Central memory CD8-positive, alpha-beta T cell (primary cell): ENCODE measurements around the gene CACNA1I.

Experiments
- ATAC-seq: fragments of 150-1000 bp; cut with Tn5 transposase; replicated peaks from 2 replicates; pipeline ENCODE4 v1.10.0; 2022; ENCODE audit warnings: mild to moderate bottlenecking, moderate FRiP score, moderate number of reproducible peaks; ENCODE audit not compliant: poor library complexity, severe bottlenecking; ENCODE audit errors: extremely low read depth
- DNase-seq, 2 donors: peaks; one replicate each; pipeline ENCODE4 v3.0.0; 2021; ENCODE audit warnings: low spot score in 2 of 2
- H3K27ac Mint-ChIP-seq: one replicate; pipeline ENCODE4 v1.8.0; 2022; ENCODE audit warnings: low read depth, mild to moderate bottlenecking, moderate library complexity, mixed read lengths
- H3K27me3 Mint-ChIP-seq: one replicate; pipeline ENCODE4 v1.8.0; 2022; ENCODE audit warnings: mixed read lengths
- H3K36me3 Mint-ChIP-seq: one replicate; pipeline ENCODE4 v1.8.0; 2022; ENCODE audit warnings: mild to moderate bottlenecking, moderate library complexity, mixed read lengths; ENCODE audit not compliant: insufficient read depth
- H3K4me1 Mint-ChIP-seq: one replicate; pipeline ENCODE4 v1.8.0; 2022; ENCODE audit warnings: mixed read lengths
- H3K4me3 Mint-ChIP-seq: one replicate; pipeline ENCODE4 v1.8.0; 2022; ENCODE audit warnings: mild to moderate bottlenecking, moderate library complexity, mixed read lengths
- H3K9me3 Mint-ChIP-seq: one replicate; pipeline ENCODE4 v1.8.0; 2022; ENCODE audit warnings: mixed read lengths

The CACNA1I gene

DNA sequence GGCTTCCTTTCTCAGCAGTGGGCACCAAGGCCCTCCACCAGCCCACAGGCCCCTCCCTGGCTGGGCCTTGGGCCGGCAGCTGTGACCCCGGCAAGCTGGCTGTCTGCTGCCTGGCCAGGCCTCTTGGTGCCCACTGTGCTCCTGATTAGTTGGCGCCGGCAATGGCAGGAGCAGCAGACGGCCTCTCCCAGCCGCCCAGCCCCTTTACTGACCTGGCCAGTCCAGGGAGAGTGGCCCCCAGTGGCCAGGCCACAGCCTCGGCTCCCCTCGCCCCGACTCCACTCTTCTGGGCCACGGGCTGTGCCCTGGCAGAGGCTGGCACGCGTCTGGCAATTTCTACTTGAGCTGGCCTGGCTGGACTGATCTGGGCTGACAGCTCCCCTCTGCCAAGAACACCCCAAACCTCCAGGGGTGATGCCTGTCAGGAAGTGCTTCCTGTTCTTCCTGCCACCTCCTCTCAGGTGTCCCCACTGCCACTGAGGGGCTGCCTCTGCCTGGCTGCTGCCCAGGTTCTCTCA is 58.1 kb downstream of the CACNA1I start:
- Mint-ChIP-seq H3K9me3 (no peaks in the 10 kb centered on the region), H3K27me3 (peaks cover 32% of the 10 kb centered on the region), H3K36me3 (peaks cover 2% of the 10 kb centered on the region), H3K4me3 (no peak overlapping the region), H3K27ac (no peak overlapping the region), H3K4me1 (peaks cover 6% of the 10 kb centered on the region)
- DNase-seq = no peak
- ATAC-seq = no peak

DNA sequence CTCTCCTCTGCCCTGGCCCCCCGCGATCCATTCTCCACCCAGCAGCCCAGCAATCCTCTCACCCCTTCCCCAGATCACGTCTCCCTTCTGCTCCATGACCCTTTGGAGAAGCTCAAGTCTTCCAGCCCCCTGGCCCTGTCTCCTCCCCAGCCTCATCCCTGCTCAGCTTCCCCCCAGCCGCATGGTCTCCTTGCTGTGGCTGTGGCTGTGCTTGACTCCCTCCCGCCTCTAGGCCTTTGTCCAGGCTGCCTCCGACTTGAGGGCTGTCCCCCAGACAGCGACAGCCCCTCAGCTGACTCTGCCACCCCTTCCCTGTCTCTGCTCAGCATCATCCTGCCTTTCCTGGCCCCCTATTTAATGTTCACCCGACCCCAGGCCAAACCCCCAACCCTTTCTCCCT is 59.3 kb downstream of the CACNA1I start:
- H3K36me3 Mint-ChIP-seq = peaks cover 2% of the 10 kb centered on the region
- H3K27me3 Mint-ChIP-seq = peaks cover 32% of the 10 kb centered on the region
- H3K9me3 Mint-ChIP-seq = no peaks in the 10 kb centered on the region
- no peak for DNase-seq
- no peak for ATAC-seq
- peaks cover 6% of the 10 kb centered on the region for H3K4me1 Mint-ChIP-seq
- no peak overlapping the region for H3K4me3 Mint-ChIP-seq
- no peak overlapping the region for H3K27ac Mint-ChIP-seq

DNA sequence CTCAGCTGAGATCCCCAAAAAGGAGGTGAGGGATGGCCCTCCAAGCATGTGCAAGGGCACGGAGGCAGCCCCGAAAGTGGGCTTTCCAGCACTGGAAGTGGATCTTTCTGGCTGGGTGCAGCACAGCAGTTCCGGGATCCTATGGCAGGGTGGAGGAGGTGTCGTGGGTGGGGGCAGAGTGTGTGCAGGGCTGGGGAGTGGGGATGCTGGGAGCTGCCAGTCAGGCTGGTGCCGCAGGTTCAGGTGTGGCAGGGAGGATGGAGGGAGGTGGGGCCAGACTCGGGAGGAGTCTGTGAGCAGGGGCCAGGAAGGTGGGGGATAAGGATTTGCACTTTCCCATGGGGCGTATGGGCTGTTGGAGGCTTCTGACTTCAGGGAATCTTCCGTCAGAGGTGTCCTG is 60.2 kb downstream of the CACNA1I start:
- Mint-ChIP-seq H3K27ac (no peak overlapping the region), H3K4me1 (peaks cover 6% of the 10 kb centered on the region), H3K36me3 (no peaks in the 10 kb centered on the region)

DNA sequence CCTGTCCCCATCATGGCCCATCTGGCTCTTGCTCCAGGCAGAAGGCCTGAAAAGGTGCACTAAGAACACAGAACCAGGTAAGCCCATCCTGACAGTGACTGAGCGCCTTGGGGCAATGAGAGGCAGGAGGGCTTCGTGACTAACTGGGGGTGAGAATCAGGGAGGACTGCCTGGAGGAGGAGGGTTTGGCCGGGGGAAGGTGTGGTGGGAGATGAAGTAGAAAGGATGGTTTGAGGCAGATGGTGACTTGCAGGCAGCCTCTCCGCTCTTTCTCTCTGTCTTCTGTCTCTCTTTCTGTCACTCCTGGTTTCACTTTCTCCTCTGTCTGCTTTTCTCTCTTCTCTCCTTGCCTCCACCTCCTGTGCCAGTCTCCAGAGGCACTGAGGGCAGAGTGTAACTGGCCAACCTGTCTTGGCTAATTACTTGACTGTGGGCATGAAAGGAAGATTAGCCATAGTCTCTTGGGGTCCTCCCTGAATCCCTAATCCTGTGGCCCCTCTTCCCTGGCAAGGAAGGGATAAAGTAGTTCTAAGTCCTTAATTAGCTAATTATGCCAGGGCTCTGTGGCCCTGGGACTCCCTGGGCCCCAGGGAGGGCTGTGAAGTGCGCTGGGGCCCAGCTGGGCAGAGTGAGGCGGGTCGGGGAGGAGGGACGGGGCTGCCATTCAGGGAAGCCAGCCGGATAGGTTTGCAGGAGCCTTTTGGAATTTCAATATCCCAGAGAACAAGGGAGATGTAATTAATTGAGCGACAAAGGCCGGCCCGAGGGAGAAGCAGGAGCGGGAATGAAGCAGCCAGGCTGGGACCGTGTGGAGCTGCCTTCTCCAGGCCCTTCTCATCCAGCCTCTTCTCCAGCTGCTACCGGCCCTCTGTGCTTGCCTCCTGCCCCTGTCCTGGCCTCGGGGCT is 61.1 kb downstream of the CACNA1I start:
- no peak overlapping the region for H3K4me3 Mint-ChIP-seq
- no peaks in the 10 kb centered on the region for H3K36me3 Mint-ChIP-seq
- no peak overlapping the region for H3K27ac Mint-ChIP-seq
- DNase-seq (no peak), ATAC-seq (no peak)
- peaks cover 23% of the 10 kb centered on the region for H3K27me3 Mint-ChIP-seq
- peaks cover 6% of the 10 kb centered on the region for H3K4me1 Mint-ChIP-seq
- no peaks in the 10 kb centered on the region for H3K9me3 Mint-ChIP-seq

More for the DNA sequence above, 60.2 kb downstream of the CACNA1I start:
- ATAC-seq (no peak), DNase-seq (no peak)
- Mint-ChIP-seq H3K27me3 (peaks cover 32% of the 10 kb centered on the region), H3K4me3 (no peak overlapping the region), H3K9me3 (no peaks in the 10 kb centered on the region)

DNA sequence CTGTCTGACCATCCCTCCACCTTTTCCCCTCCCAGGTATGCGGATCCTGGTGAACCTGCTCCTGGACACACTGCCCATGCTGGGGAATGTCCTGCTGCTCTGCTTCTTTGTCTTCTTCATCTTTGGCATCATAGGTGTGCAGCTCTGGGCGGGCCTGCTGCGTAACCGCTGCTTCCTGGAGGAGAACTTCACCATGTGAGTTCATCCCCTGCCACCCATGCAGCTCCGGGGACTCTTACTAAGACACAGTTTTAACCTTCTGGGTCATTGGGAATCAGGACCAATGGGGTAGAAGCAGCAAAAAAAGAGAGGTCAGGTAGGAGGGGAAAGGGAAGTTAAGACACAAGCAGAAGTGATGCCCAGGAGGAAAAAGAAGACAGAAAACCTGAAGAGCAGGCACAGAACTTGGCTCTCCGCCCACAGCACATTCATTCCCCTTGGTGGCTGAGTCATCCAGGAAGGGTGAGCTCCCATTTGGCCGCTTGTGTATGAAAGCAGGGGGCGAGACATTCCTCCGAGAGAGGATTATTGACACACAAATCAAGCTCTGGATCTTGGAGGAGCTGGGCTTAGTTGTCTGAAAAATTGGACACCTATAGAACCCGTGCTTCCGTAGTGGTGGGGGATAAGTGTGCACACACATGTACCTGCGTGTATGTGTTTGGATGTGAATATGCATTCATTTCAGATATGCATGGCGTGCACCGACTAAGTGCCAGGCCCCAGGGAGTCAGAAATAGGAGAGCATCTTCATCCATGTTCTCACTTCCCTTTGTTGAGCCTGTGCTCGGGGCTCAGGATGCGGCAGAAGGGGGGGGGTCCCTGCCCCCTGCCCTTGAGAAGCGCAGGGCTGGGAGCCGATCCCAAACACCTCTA is 64.2 kb downstream of the CACNA1I start:
- peaks cover 6% of the 10 kb centered on the region for H3K4me1 Mint-ChIP-seq
- no peak overlapping the region for H3K27ac Mint-ChIP-seq
- no peak overlapping the region for H3K4me3 Mint-ChIP-seq
- no peaks in the 10 kb centered on the region for H3K36me3 Mint-ChIP-seq
- DNase-seq (no peak), ATAC-seq (no peak)
- H3K9me3 Mint-ChIP-seq = peaks cover 4% of the 10 kb centered on the region
- H3K27me3 Mint-ChIP-seq = peaks cover under 1% of the 10 kb centered on the region

DNA sequence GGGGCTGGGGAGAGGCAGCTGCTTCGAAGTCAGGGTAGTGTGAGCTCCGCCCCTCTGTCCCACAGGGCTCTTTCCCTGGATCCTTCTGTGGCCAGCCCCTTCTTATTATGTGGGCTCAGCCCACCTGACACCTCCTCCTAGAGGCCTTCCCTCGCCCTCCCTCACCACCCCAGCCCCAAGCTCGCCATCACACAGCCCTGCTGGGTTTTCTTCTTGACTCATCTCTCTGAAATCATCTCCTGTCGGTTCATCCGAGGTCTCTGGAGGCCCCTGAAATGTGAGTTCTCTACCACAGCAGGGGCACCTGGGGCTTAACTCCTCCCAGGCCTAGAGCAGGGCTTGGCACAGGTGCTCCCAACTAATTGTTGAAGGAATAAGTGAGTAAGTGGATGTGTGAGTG is 65.2 kb downstream of the CACNA1I start:
- no peak overlapping the region for H3K27ac Mint-ChIP-seq
- no peaks in the 10 kb centered on the region for H3K36me3 Mint-ChIP-seq
- ATAC-seq (no peak), DNase-seq (no peak)
- H3K9me3 Mint-ChIP-seq = peaks cover 5% of the 10 kb centered on the region
- peaks cover 6% of the 10 kb centered on the region for H3K4me1 Mint-ChIP-seq
- no peaks in the 10 kb centered on the region for H3K27me3 Mint-ChIP-seq
- H3K4me3 Mint-ChIP-seq = no peak overlapping the region

DNA sequence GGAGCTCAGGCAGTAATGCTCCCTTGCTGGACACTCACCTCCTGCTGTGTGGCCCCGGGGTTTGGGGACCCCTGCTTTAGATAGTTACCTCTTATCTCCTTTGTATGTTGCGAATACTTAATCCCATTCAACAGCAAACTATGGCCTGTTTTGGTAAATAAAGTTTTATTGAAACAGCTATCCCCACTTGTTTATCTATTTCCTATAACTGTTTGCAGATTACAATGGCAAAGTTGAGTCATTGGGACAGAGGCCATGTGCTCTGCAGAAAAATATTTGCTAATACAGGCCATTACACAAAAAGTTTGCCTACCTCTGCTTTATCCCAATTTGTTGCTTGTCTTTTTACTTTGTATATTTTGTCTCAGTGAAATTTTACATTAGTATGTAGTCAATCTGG is 68.4 kb downstream of the CACNA1I start:
- H3K9me3 Mint-ChIP-seq = peaks cover 5% of the 10 kb centered on the region
- H3K4me1 Mint-ChIP-seq = no peaks in the 10 kb centered on the region
- no peak overlapping the region for H3K4me3 Mint-ChIP-seq
- no peak overlapping the region for H3K27ac Mint-ChIP-seq
- H3K36me3 Mint-ChIP-seq = no peaks in the 10 kb centered on the region
- ATAC-seq (no peak), DNase-seq (no peak)
- peaks cover 18% of the 10 kb centered on the region for H3K27me3 Mint-ChIP-seq

DNA sequence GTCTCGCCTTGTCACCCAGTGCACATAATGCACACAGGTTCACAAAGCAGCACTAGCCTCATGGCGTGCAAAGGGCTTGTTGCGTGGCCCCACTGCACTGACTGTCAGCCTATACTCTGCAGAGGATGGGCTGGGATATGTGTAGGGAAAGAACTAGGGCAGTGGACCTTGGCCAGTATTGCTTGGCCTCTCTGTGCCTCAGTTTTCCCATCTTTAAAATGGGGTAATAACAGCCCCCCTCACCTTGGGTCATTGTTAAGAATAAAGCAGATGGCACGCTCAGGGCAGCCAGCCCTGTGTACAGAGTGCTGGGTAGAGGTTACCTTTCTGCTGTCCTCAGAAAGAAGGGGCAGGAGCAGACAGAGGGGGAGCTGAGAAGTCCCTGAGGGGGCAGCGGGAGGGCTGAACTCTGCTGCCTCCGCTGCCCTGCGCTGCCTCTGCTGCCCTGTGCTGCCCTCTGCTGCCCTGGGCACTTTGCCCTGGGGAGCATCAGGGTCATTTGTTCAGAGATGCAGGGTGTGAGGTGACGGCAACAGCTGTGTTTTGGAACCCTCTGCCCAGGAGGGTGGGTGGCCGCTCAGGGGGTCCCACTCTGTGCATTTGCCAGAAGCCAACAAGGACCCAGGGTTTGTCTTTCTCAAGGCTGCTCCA is 71.2 kb downstream of the CACNA1I start:
- H3K4me1 Mint-ChIP-seq = no peaks in the 10 kb centered on the region
- H3K9me3 Mint-ChIP-seq = peaks cover 5% of the 10 kb centered on the region
- no peak overlapping the region for H3K27ac Mint-ChIP-seq
- no peaks in the 10 kb centered on the region for H3K36me3 Mint-ChIP-seq
- H3K4me3 Mint-ChIP-seq = no peak overlapping the region
- peaks cover 18% of the 10 kb centered on the region for H3K27me3 Mint-ChIP-seq
- ATAC-seq = no peak
- no peak for DNase-seq

DNA sequence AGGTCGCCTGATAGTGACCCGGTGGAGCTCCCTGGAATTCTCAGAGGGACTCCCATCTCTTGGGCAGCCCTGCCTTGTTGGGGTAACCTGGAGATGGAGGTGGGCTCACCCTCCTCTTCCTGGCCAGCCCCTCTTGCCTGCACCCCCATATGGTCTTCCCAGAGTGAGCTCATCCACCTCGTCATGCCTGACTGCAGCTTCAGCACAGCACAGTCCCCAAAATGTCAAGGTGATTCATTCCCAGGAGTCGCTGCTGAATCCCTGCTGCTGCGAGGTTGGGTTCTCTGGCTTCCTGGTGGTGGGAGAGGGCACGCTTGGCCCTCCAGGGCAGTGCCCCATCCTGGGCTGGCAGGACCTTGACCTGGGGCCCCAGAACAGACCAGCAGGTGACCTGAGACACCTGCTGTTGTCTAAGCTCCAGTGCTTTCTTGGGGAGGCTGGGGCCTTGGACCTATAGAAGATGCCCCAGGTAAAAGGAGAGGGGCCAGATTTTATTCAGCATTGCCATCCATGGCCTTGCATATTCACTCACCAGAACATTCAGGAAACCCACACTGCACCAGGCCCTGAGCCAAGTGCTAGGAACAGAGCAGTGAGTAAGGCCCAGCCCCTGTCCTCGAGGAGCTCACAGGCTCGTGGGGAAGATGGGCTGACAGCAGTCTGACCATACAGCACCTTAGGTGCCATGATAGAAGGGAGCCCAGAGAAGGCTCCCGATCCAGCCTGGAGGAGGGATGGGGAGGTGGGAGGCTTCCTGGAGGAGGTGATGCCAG is 72.9 kb downstream of the CACNA1I start:
- H3K4me3 Mint-ChIP-seq = no peak overlapping the region
- ATAC-seq (no peak), DNase-seq (no peak)
- H3K9me3 Mint-ChIP-seq = peaks cover 5% of the 10 kb centered on the region
- peaks cover 18% of the 10 kb centered on the region for H3K27me3 Mint-ChIP-seq
- H3K27ac Mint-ChIP-seq = no peak overlapping the region
- no peaks in the 10 kb centered on the region for H3K4me1 Mint-ChIP-seq
- H3K36me3 Mint-ChIP-seq = no peaks in the 10 kb centered on the region

DNA sequence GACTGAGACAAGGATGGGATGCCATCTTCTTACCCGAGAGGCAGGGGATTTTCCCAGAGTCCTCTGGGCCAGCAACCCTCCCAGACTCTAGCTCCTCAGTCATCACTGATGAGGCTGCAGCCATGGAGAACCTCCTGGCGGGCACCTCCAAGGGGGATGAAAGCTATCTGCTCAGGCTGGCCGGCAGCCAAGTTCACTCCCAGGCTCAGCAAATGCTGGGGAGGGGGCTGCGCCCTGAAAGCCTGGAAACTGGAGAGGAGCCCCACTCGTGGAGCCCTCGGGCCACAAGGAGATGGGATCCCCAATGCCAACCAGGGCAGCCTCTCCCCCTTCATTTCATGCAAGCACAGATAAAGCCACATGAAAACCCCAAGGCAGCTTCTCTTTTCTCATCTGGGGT is 75.0 kb downstream of the CACNA1I start:
- ATAC-seq = no peak
- no peak for DNase-seq
- Mint-ChIP-seq H3K9me3 (no peaks in the 10 kb centered on the region), H3K27ac (no peak overlapping the region), H3K27me3 (peaks cover 18% of the 10 kb centered on the region), H3K4me1 (no peaks in the 10 kb centered on the region), H3K4me3 (no peak overlapping the region), H3K36me3 (no peaks in the 10 kb centered on the region)

DNA sequence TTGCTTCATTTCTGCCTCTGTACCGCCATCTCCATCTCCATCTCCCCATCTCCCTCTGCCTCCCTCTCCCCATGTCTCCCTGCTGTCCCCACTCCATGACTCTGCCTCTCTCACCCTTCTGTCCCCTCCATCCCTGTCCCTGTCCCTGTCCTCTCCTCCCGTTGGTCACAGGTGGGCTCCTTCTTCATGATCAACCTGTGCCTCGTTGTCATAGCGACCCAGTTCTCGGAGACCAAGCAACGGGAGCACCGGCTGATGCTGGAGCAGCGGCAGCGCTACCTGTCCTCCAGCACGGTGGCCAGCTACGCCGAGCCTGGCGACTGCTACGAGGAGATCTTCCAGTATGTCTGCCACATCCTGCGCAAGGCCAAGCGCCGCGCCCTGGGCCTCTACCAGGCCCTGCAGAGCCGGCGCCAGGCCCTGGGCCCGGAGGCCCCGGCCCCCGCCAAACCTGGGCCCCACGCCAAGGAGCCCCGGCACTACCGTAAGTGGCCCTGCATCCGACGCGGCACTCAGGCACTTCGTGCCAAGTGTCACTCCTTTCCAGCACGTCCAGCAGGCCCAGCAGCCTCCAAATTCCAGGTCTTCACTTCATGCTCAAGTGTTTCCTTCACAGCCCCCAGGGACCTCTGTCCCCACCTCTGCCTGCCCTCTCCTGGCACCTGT is 76.0 kb downstream of the CACNA1I start:
- no peak overlapping the region for H3K4me3 Mint-ChIP-seq
- DNase-seq (no peak), ATAC-seq (no peak)
- H3K4me1 Mint-ChIP-seq = no peaks in the 10 kb centered on the region
- no peaks in the 10 kb centered on the region for H3K9me3 Mint-ChIP-seq
- H3K27me3 Mint-ChIP-seq = peaks cover 11% of the 10 kb centered on the region
- no peaks in the 10 kb centered on the region for H3K36me3 Mint-ChIP-seq
- no peak overlapping the region for H3K27ac Mint-ChIP-seq
